Calu3 (cell line): Measurements from ENCODE around the gene SLIT3. TPM values are rescaled to one million over a fixed set of nuclear protein-coding genes. Genes with fewer than 3 reads are reported as not detected.

ENCODE experiments used
- BruUV-seq: library from RNA; stranded (reverse); fragments of 400-500 nt; replicated peaks from 2 replicates; lab custom pipeline; 2021; lab: Mats Ljungman, UMichigan
- CTCF ChIA-PET: fragments of 300-600 bp; sonication (Branson Sonifier 250); formaldehyde crosslinking; loops from one replicate; lab custom pipeline; 2022; ENCODE audit warnings: antibody characterized with exemption; lab: Charles Lee
- DNase-seq: peaks from one replicate; pipeline ENCODE4 v3.0.0; 2022
- H3K27ac Mint-ChIP-seq: one replicate; pipeline ENCODE4 v1.8.0; 2022; ENCODE audit warnings: mixed read lengths; ENCODE audit not compliant: unreplicated experiment
- H3K27me3 Mint-ChIP-seq: one replicate; pipeline ENCODE4 v1.8.0; 2022; ENCODE audit warnings: mixed read lengths; ENCODE audit not compliant: unreplicated experiment
- H3K36me3 Mint-ChIP-seq: one replicate; pipeline ENCODE4 v1.8.0; 2022; ENCODE audit warnings: mild to moderate bottlenecking, moderate library complexity, mixed read lengths; ENCODE audit not compliant: insufficient read depth, unreplicated experiment
- H3K4me1 Mint-ChIP-seq: one replicate; pipeline ENCODE4 v1.8.0; 2022; ENCODE audit warnings: mild to moderate bottlenecking, low read depth, mixed read lengths; ENCODE audit not compliant: unreplicated experiment
- H3K4me3 Mint-ChIP-seq: one replicate; pipeline ENCODE4 v1.8.0; 2022; ENCODE audit warnings: mild to moderate bottlenecking, low read depth, moderate library complexity, mixed read lengths; ENCODE audit not compliant: unreplicated experiment
- H3K9me3 Mint-ChIP-seq: one replicate; pipeline ENCODE4 v1.8.0; 2022; ENCODE audit warnings: low read depth, mixed read lengths; ENCODE audit not compliant: unreplicated experiment
- intact Hi-C: fragments of 100-400 bp; cut with micrococcal nuclease; formaldehyde crosslinking; loops from one replicate; pipeline ENCODE4 v1.10.0; 2022; ENCODE audit not compliant: unreplicated experiment
- total RNA-seq: library from RNA; stranded (reverse); gene quantifications from 2 replicates; pipeline ENCODE4 v1.2.3, GENCODE V29; 2022
- TF ChIP-seq, protein P1 (sequence below): fragments of 200-600 bp; IDR thresholded peaks from one replicate; pipeline ENCODE4 v1.8.0; 2022; ENCODE audit warnings: antibody characterized with exemption; ENCODE audit not compliant: unreplicated experiment

Gene SLIT3
- total RNA-seq, 1 experiment from 2014 or later, result not detected

GRCh38 chr5:168661593-168662485 lies 639.1 kb downstream of the SLIT3 start:
- DNase-seq, result no peak
- no peaks in the 10 kb centered on the region for H3K27me3 Mint-ChIP-seq
- CTCF ChIA-PET, result no interaction called here
- intact Hi-C loops, result no loop called here
- TF ChIP-seq, protein P1, sequence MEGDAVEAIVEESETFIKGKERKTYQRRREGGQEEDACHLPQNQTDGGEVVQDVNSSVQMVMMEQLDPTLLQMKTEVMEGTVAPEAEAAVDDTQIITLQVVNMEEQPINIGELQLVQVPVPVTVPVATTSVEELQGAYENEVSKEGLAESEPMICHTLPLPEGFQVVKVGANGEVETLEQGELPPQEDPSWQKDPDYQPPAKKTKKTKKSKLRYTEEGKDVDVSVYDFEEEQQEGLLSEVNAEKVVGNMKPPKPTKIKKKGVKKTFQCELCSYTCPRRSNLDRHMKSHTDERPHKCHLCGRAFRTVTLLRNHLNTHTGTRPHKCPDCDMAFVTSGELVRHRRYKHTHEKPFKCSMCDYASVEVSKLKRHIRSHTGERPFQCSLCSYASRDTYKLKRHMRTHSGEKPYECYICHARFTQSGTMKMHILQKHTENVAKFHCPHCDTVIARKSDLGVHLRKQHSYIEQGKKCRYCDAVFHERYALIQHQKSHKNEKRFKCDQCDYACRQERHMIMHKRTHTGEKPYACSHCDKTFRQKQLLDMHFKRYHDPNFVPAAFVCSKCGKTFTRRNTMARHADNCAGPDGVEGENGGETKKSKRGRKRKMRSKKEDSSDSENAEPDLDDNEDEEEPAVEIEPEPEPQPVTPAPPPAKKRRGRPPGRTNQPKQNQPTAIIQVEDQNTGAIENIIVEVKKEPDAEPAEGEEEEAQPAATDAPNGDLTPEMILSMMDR, result no peak
- no peak overlapping the region for H3K27ac Mint-ChIP-seq
- H3K4me3 Mint-ChIP-seq, result no peak overlapping the region
- H3K4me1 Mint-ChIP-seq, result peaks cover 5% of the 10 kb centered on the region
- no TSS peak for BruUV-seq
- H3K9me3 Mint-ChIP-seq, result no peaks in the 10 kb centered on the region
- H3K36me3 Mint-ChIP-seq, result no peaks in the 10 kb centered on the region

GRCh38 chr5:168660691-168661090 lies 640.2 kb downstream of the SLIT3 start:
- BruUV-seq, result no TSS peak
- DNase-seq, result no peak
- no peaks in the 10 kb centered on the region for H3K27me3 Mint-ChIP-seq
- H3K36me3 Mint-ChIP-seq, result peaks cover 8% of the 10 kb centered on the region
- H3K27ac Mint-ChIP-seq, result no peak overlapping the region
- intact Hi-C loops, result no loop called here
- no peaks in the 10 kb centered on the region for H3K9me3 Mint-ChIP-seq
- peaks cover 15% of the 10 kb centered on the region for H3K4me1 Mint-ChIP-seq
- H3K4me3 Mint-ChIP-seq, result no peak overlapping the region
- CTCF ChIA-PET, result no interaction called here
- TF ChIP-seq, protein P1, result no peak

- intact Hi-C loops, result loop anchor here (5.0 kb wide), 1 partner anchor 172 kb away; the partner anchor contains the start of gene RARS1
- peaks cover 15% of the 10 kb centered on the region for H3K4me1 Mint-ChIP-seq
- H3K27me3 Mint-ChIP-seq, result no peaks in the 10 kb centered on the region
- no peaks in the 10 kb centered on the region for H3K9me3 Mint-ChIP-seq
- CTCF ChIA-PET, result no interaction called here
- DNase-seq, result no peak
- no peak overlapping the region for H3K27ac Mint-ChIP-seq
- peaks cover 8% of the 10 kb centered on the region for H3K36me3 Mint-ChIP-seq
- no TSS peak for BruUV-seq
- H3K4me3 Mint-ChIP-seq, result no peak overlapping the region
- TF ChIP-seq, protein P1, result no peak
Measured at GRCh38 chr5:168659286-168659847, 641.6 kb downstream of the SLIT3 start.

GRCh38 chr5:168658394-168658793 lies 642.5 kb downstream of the SLIT3 start:
- CTCF ChIA-PET, result no interaction called here
- no peak for DNase-seq
- no TSS peak for BruUV-seq

More at GRCh38 chr5:168658394-168658793, 642.5 kb downstream of the SLIT3 start:
- Mint-ChIP-seq H3K4me3 (no peak overlapping the region), H3K27ac (no peak overlapping the region), H3K36me3 (peaks cover 13% of the 10 kb centered on the region), H3K9me3 (no peaks in the 10 kb centered on the region), H3K4me1 (peaks cover 25% of the 10 kb centered on the region), H3K27me3 (no peaks in the 10 kb centered on the region)
- intact Hi-C loops, result loop anchor here (5.0 kb wide), 1 partner anchor 171 kb away; the partner anchor contains the start of gene RARS1
- TF ChIP-seq, protein P1, result no peak
